Activated CD8-positive, alpha-beta T cell treated with anti-CD3 and anti-CD28 coated beads for 36 hours (primary cell): Measurements from ENCODE around the gene ZFYVE28. TPM values are rescaled to one million over a fixed set of nuclear protein-coding genes. Genes with fewer than 3 reads are reported as not detected.

Experiments
- ATAC-seq: fragments of 200-7000 bp; cut with Tn5 transposase; one replicate; pipeline ENCODE4 v1.10.0; 2021; ENCODE audit warnings: mild to moderate bottlenecking, moderate library complexity
- CTCF ChIA-PET: fragments of 350-600 bp; sonication (Branson Sonifier 250); formaldehyde crosslinking; loops from one replicate; lab custom pipeline; 2021; ENCODE audit warnings: antibody characterized with exemption; lab: Charles Lee
- POLR2A ChIA-PET: fragments of 350-600 bp; sonication (Branson Sonifier 250); formaldehyde crosslinking; loops from one replicate; lab custom pipeline; 2021; ENCODE audit warnings: antibody characterized with exemption; lab: Charles Lee
- DNase-seq: peaks from one replicate; pipeline ENCODE4 v3.0.0-alpha.2; 2020
- H3K27ac Mint-ChIP-seq: one replicate; pipeline ENCODE4 v1.8.0; 2021; ENCODE audit warnings: mild to moderate bottlenecking, mixed read lengths
- H3K27me3 Mint-ChIP-seq: one replicate; pipeline ENCODE4 v1.8.0; 2021; ENCODE audit warnings: mixed read lengths
- H3K36me3 Mint-ChIP-seq: one replicate; pipeline ENCODE4 v1.8.0; 2021; ENCODE audit warnings: low read depth, mixed read lengths
- H3K4me1 Mint-ChIP-seq: one replicate; pipeline ENCODE4 v1.8.0; 2021; ENCODE audit warnings: low read depth, mixed read lengths
- H3K4me3 Mint-ChIP-seq: one replicate; pipeline ENCODE4 v1.8.0; 2021; ENCODE audit warnings: mild to moderate bottlenecking, moderate library complexity, mixed read lengths
- H3K9me3 Mint-ChIP-seq: one replicate; pipeline ENCODE4 v1.8.0; 2021; ENCODE audit warnings: mixed read lengths
- CTCF ChIP-seq: fragments of 200-600 bp; IDR thresholded peaks from one replicate; pipeline ENCODE4 v1.8.0; 2022; ENCODE audit warnings: antibody characterized with exemption, mild to moderate bottlenecking
- intact Hi-C: fragments of 100-400 bp; cut with micrococcal nuclease; formaldehyde crosslinking; loops from one replicate; pipeline ENCODE4 v1.10.0; 2022
- total RNA-seq, 2 experiments: library from RNA; stranded (reverse); gene quantifications; one replicate each; pipeline ENCODE4 v1.2.3, GENCODE V29; 2021

Gene ZFYVE28
- total RNA-seq, 2 experiments from 2014 or later: 4.9 to 7.0 TPM

GRCh38 chr4:2360396-2360730 is 58.1 kb downstream of the ZFYVE28 start:
- H3K4me3 Mint-ChIP-seq: no peak overlapping the region
- H3K27ac Mint-ChIP-seq: no peak overlapping the region
- H3K4me1 Mint-ChIP-seq: peaks cover 3% of the 10 kb centered on the region
- ChIA-PET CTCF (interaction anchor here (1.0 kb wide), 1 partner anchor 81 kb away, joined by 3 read pairs; no protein-coding TSS in a partner anchor), POLR2A (interaction anchor here (0.7 kb wide), 1 partner anchor 33 kb away, joined by 3 read pairs; no protein-coding TSS in a partner anchor)
- no peak for TF ChIP-seq CTCF
- no peak for ATAC-seq
- no peak for DNase-seq
- no peaks in the 10 kb centered on the region for H3K9me3 Mint-ChIP-seq
- no peaks in the 10 kb centered on the region for H3K27me3 Mint-ChIP-seq
- intact Hi-C loops: no loop called here
- no peaks in the 10 kb centered on the region for H3K36me3 Mint-ChIP-seq

GRCh38 chr4:2359591-2360395 is 58.7 kb downstream of the ZFYVE28 start:
- no peaks in the 10 kb centered on the region for H3K27me3 Mint-ChIP-seq
- ChIA-PET POLR2A (interaction anchor here (0.7 kb wide), 1 partner anchor 33 kb away, joined by 3 read pairs; no protein-coding TSS in a partner anchor), CTCF (interaction anchor here (1.0 kb wide), 1 partner anchor 82 kb away, joined by 3 read pairs; no protein-coding TSS in a partner anchor)
- H3K9me3 Mint-ChIP-seq: no peaks in the 10 kb centered on the region
- no peak overlapping the region for H3K27ac Mint-ChIP-seq
- peaks cover 4% of the 10 kb centered on the region for H3K4me1 Mint-ChIP-seq
- intact Hi-C loops: loop anchor here (10.0 kb wide), 1 partner anchor 135 kb away; no protein-coding TSS in a partner anchor
- no peak for TF ChIP-seq CTCF
- H3K4me3 Mint-ChIP-seq: no peak overlapping the region
- DNase-seq: no peak
- H3K36me3 Mint-ChIP-seq: no peaks in the 10 kb centered on the region
- no peak for ATAC-seq

GRCh38 chr4:2357821-2358745 is 60.4 kb downstream of the ZFYVE28 start:
- no peak for ATAC-seq
- ChIA-PET CTCF (interaction anchor here (1.1 kb wide), 1 partner anchor 138 kb away, joined by 5 read pairs; no protein-coding TSS in a partner anchor), POLR2A (no interaction called here)
- Mint-ChIP-seq H3K27me3 (no peaks in the 10 kb centered on the region), H3K4me3 (no peak overlapping the region), H3K9me3 (no peaks in the 10 kb centered on the region), H3K4me1 (peaks cover 8% of the 10 kb centered on the region), H3K27ac (no peak overlapping the region), H3K36me3 (no peaks in the 10 kb centered on the region)
- intact Hi-C loops: loop anchor here (10.0 kb wide), 1 partner anchor 133 kb away; no protein-coding TSS in a partner anchor
- DNase-seq: no peak
- TF ChIP-seq CTCF: no peak

- ChIA-PET CTCF (interaction anchor here (1.1 kb wide), 1 partner anchor 136 kb away, joined by 5 read pairs; no protein-coding TSS in a partner anchor), POLR2A (interaction anchor here (0.8 to 1.6 kb wide), 2 partner anchors 57 to 133 kb away, joined by 3 to 4 read pairs; no protein-coding TSS in a partner anchor)
- no peak for DNase-seq
- Mint-ChIP-seq H3K27ac (no peak overlapping the region), H3K4me1 (peaks cover 8% of the 10 kb centered on the region), H3K4me3 (no peak overlapping the region), H3K27me3 (no peaks in the 10 kb centered on the region), H3K36me3 (no peaks in the 10 kb centered on the region), H3K9me3 (no peaks in the 10 kb centered on the region)
- intact Hi-C loops: loop anchor here (10.0 kb wide), 1 partner anchor 132 kb away; no protein-coding TSS in a partner anchor
- TF ChIP-seq CTCF: no peak
- ATAC-seq: no peak
These were observed 62.0 kb downstream of the ZFYVE28 start for GRCh38 chr4:2356123-2357069.
